Right lobe of liver (tissue), 6 donors: Measurements from ENCODE around the gene ZBTB16. TPM values are rescaled to one million over a fixed set of nuclear protein-coding genes. Genes with fewer than 3 reads are reported as not detected.

ENCODE experiments used
- ATAC-seq, 4 donors: fragments of 200-7000 bp; cut with Tn5 transposase; one replicate each; pipeline ENCODE4 v1.9.1; 2020; ENCODE audit warnings: mild to moderate bottlenecking in 4 of 4, moderate library complexity in 4 of 4
- DNase-seq, 3 donors: peaks; one replicate each; pipeline ENCODE4 v3.0.0-alpha.2; 2020
- H3K27ac ChIP-seq, 3 donors: fragments of 200-600 bp; one replicate each; pipeline ENCODE4 v1.8.0; 2022
- H3K27me3 ChIP-seq, 2 donors: fragments of 200-600 bp; one replicate each; pipeline ENCODE4 v1.8.0; 2022
- H3K36me3 ChIP-seq, 4 donors: fragments of 200-600 bp; sonication (generic) in 1 of 4; one replicate each; pipeline versions ENCODE4 v1.5.1 to v1.8.0; 2017 to 2022; ENCODE audit warnings: control low read depth in 1 of 4
- H3K4me1 ChIP-seq, 4 donors: fragments of 200-600 bp; sonication (generic) in 1 of 4; one replicate each; pipeline versions ENCODE4 v1.5.1 to v1.8.0; 2017 to 2022; ENCODE audit warnings: control low read depth in 1 of 4
- H3K4me3 ChIP-seq, 3 donors: fragments of 200-600 bp; one replicate each; pipeline ENCODE4 v1.8.0; 2022
- H3K9me3 ChIP-seq, 4 donors: fragments of 200-600 bp; sonication (generic) in 1 of 4; one replicate each; pipeline versions ENCODE4 v1.5.1 to v1.8.0; 2017 to 2022; ENCODE audit warnings: control low read depth in 1 of 4
- POLR2A ChIP-seq: fragments of 450-650 bp; IDR thresholded peaks from one replicate; pipeline ENCODE4 v1.6.1; 2017; ENCODE audit warnings: antibody characterized with exemption, mild to moderate bottlenecking
- WGBS: methylation state at CpG from one replicate; pipeline ENCODE4 v1.1.6; 2018; ENCODE audit warnings: low coverage, low lambda C conversion rate; ENCODE audit not compliant: insufficient coverage; ENCODE audit errors: missing lambda C conversion rate; 5-methylcytosine and 5-hydroxymethylcytosine counted together
- intact Hi-C, 2 donors: fragments of 100-400 bp; cut with DNase I; formaldehyde crosslinking; loops; one replicate each; pipeline versions ENCODE4 v1.11.2 to v1.14.1; 2022
- total RNA-seq, 6 experiments: library from RNA; depleted of rRNA in 2 of 6; stranded (reverse); fragments of >200 nt in 2 of 6; fragmentation: NEBNext Ultra II Directional in 3 of 6; extraction: Animal tissue kit (Norgen Biotek cat#: 25700) in 3 of 6; gene quantifications; one replicate each; pipeline versions ENCODE4 v1.1.0 to v1.2.4, GENCODE V29; 2016 to 2023
- TF ChIP-seq, protein P1 (sequence below), 4 donors: fragments of 200-600 bp in 3 of 4; fragments of 450-650 bp in 1 of 4; IDR thresholded peaks; one replicate each; pipeline versions ENCODE4 v1.5.1 to v1.8.0; 2016 to 2022; ENCODE audit warnings: antibody characterized with exemption in 4 of 4, mild to moderate bottlenecking in 2 of 4
- donor health status: DM: no; HTN: yes; CAD: no.
- donor health status: DM: no; HTN: no; CAD: no.
- donor health status: DM: no; HTN: no; CAD: no.
- donor health status: DM: no; HTN: yes; CAD: no.
- donor health status: DM: no; HTN: yes; CAD: no.

ZBTB16 gene
- total RNA-seq, 6 experiments from 2014 or later: 13.1 to 205 (median 52.2) TPM

DNA sequence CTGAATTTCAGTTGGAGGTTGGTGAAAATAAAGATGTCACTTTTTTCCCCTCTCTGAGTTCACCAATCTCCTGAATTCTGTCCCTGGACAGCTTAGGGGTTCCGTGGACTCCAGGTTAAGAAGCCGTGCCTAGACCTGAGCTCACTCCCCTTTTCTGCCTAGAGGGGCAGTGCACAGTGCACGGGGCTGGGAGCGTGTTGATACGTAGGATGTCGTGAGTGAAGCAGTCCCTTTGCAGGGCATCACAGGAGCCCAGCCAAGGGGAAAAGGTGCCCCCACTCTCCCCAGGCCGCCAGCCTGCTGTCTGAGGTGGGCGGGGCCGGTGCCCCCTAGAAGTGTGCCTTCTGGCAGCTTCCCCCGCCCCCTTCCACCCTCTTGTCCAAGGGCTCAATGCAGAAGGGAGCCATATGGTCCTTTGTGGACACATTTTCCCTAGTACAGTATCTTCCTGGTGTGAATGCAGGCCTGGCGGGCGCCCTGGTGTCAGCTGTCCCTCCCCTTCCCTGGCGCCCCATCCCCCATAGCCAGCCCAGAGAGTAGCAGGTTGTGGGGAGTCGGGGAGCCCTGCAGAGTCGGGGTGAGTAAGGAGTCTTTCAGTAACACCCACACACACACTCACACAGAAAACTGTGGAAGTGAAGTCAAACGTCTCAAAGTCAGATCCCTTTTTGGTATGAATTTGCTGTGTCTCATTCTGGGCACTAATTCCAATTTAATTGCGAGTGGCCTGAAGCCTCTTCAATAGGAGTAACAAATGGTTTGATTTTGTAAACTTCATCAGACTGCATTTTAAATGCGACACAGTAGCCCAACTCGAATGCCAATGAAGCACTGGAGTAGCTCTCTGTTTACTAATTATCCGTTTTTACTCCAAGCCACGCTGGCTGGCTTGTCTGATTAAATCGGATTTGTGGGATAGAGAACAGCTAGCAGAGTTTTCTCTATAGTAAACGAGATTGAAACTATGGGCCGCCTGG is 169.2 kb downstream of the ZBTB16 start:
- H3K9me3 ChIP-seq: no peaks in the 10 kb centered on the region
- WGBS: 64% methylated on average over 16 of the region's 24 CpGs
- no peak overlapping the region for H3K4me3 ChIP-seq
- no peak overlapping the region for H3K27ac ChIP-seq
- ATAC-seq (peak in 2 of 4 donors; percentile 10 to 12), DNase-seq (no peak)
- intact Hi-C loops: no loop called here
- H3K27me3 ChIP-seq: no peaks in the 10 kb centered on the region
- TF ChIP-seq, protein P1, sequence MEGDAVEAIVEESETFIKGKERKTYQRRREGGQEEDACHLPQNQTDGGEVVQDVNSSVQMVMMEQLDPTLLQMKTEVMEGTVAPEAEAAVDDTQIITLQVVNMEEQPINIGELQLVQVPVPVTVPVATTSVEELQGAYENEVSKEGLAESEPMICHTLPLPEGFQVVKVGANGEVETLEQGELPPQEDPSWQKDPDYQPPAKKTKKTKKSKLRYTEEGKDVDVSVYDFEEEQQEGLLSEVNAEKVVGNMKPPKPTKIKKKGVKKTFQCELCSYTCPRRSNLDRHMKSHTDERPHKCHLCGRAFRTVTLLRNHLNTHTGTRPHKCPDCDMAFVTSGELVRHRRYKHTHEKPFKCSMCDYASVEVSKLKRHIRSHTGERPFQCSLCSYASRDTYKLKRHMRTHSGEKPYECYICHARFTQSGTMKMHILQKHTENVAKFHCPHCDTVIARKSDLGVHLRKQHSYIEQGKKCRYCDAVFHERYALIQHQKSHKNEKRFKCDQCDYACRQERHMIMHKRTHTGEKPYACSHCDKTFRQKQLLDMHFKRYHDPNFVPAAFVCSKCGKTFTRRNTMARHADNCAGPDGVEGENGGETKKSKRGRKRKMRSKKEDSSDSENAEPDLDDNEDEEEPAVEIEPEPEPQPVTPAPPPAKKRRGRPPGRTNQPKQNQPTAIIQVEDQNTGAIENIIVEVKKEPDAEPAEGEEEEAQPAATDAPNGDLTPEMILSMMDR (IDR thresholded peaks at IDR 0.05): no peak
- TF ChIP-seq POLR2A: no peak
- H3K36me3 ChIP-seq: peaks cover 0 to 27% (median 9%) of the 10 kb centered on the region in 4 donors
- peaks cover 0 to 5% (median 0%) of the 10 kb centered on the region in 4 donors for H3K4me1 ChIP-seq

DNA sequence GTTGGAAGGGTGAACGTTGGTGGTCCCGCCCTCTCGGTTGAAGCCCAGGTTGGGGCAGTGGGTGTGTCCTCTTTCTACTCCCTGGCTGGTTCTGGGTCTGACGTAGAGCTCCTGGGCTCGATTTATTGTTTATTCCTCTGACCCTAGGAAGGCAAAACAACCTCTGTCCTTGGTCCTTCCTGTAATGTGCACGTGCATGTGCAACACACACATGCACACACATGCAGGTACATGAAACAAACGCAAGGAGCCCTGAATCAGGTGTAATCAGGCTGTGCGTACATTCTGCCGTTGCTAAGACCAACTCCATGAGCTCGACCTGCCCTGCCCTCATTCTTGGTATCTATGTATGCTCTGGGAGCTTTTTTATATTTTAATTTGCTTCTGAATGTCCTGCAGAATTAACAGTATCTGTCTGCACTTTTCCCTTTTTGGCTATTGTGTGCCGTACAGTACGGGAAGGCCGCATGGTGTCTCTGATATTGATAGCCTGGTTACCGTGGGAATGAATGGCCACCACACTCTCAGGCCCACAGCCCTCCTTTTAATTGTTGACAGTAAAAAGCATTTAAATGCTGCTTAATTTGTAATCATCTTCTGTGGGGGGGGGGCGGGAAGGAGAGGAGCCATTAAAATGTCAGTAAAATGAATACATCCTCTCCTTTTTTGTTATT is 170.7 kb downstream of the ZBTB16 start:
- Histone ChIP-seq H3K27me3 (no peaks in the 10 kb centered on the region), H3K27ac (no peak overlapping the region), H3K4me1 (peaks cover 0 to 5% (median 0%) of the 10 kb centered on the region in 4 donors), H3K9me3 (no peaks in the 10 kb centered on the region), H3K36me3 (peaks cover 0 to 32% (median 9%) of the 10 kb centered on the region in 4 donors), H3K4me3 (no peak overlapping the region)
- DNase-seq: no peak
- 86% methylated on average over 4 of the region's 15 CpGs for WGBS
- no peak for ATAC-seq
- TF ChIP-seq POLR2A: no peak
- TF ChIP-seq, protein P1 (IDR thresholded peaks at IDR 0.05): no peak
- intact Hi-C loops: no loop called here

DNA sequence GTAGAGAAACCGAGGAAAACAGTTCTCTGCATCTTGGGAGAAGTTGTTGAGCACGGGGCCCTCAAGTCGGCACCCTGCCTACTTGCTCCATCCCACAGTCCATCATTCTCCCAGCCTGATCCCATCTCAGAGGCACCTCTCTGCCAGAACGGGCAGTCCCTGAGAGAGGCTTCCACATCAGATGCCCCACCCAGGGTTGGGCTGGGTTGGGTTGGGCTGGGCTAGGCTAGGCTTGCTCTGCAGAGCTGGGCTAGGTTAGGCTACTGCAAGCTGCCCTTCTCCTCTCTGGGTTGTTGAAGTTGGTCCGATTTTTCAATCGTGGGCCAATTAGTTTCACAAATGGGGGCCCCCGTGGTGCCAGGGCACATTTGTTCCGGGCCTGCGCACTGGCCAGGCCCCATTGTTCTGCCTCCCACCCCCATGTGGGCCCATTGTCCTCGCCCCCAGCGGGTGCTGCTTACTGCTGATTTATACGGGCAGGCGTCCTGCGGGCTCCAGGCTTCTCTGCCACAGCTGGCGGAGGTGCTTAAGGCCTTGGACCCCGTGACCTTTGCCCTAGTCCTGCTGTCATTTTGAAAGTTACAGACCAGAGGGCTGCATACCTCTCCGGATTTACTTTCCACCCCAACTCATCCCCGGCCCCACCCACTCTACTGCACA is 173.0 kb downstream of the ZBTB16 start:
- DNase-seq (no peak), ATAC-seq (peak; percentile 36 to 59 (median 48))
- intact Hi-C loops: no loop called here
- H3K36me3 ChIP-seq: peaks cover 0 to 23% (median 3%) of the 10 kb centered on the region in 4 donors
- H3K4me3 ChIP-seq: no peak overlapping the region
- no peaks in the 10 kb centered on the region for H3K27me3 ChIP-seq
- H3K27ac ChIP-seq: no peak overlapping the region
- no peaks in the 10 kb centered on the region for H3K9me3 ChIP-seq
- no peak for TF ChIP-seq POLR2A
- TF ChIP-seq, protein P1 (IDR thresholded peaks at IDR 0.05): no peak
- peaks cover 0 to 5% (median 0%) of the 10 kb centered on the region in 4 donors for H3K4me1 ChIP-seq
- 20% methylated on average over 2 of the region's 18 CpGs for WGBS

DNA sequence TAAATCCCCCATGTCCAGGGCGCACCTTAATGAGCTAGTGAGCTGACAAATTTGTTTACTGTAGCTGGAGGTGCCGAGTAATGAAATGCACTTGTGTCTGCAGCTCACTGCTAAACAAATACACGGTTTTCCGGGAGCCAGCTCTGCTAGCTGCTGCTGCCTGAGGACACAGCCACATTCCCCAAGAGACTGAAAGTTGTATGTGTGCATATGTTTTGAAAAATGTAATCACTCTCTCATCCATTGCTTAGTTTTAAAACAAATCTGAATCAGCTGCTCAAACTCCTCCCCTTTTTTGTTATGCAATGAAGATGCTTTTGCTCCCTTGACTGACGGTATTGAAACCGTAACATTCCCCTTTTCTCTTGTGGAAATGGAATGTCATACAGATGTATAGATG is 174.2 kb downstream of the ZBTB16 start:
- Histone ChIP-seq H3K27me3 (no peaks in the 10 kb centered on the region), H3K9me3 (no peaks in the 10 kb centered on the region), H3K4me1 (peaks cover 0 to under 1% (median 0%) of the 10 kb centered on the region in 4 donors), H3K27ac (no peak overlapping the region), H3K4me3 (no peak overlapping the region), H3K36me3 (peaks cover 0 to 18% (median 3%) of the 10 kb centered on the region in 4 donors)
- WGBS: 71% methylated on average over 6 of the region's 6 CpGs
- TF ChIP-seq POLR2A: no peak
- TF ChIP-seq, protein P1 (IDR thresholded peaks at IDR 0.05): no peak
- no peak for DNase-seq
- ATAC-seq: peak in 1 of 4 donors; percentile 22
- intact Hi-C loops: no loop called here
